Ovary (tissue), 3 donors: ENCODE measurements around the gene SLC37A4.

Experiments
- CTCF ChIP-seq, 3 donors: fragments of 450-650 bp in 2 of 3; fragments of 200-600 bp in 1 of 3; IDR thresholded peaks; one replicate each; pipeline versions ENCODE4 v1.5.1 to v1.8.0; 2016 to 2022; ENCODE audit warnings: antibody characterized with exemption in 3 of 3, mild to moderate bottlenecking in 1 of 3
- EP300 ChIP-seq: sonication (generic); formaldehyde crosslinking; IDR thresholded peaks from one replicate; pipeline ENCODE4 v1.6.1; 2017; ENCODE audit warnings: antibody characterized with exemption
- donor health status: DM: no; HTN: no; CAD: no.

- no peak for TF ChIP-seq CTCF (IDR thresholded peaks at IDR 0.05)
- TF ChIP-seq EP300, result no peak
Measured at GRCh38 chr11:119000906-119001305, 29.8 kb downstream of the SLC37A4 start.
